Mucosa of stomach (tissue), 1 donor: Measurements from ENCODE around the gene RRAGD.
A peak's percentile ranks its signal among the peaks of the same experiment; 100 is the strongest.

Experiments used
- H3K27me3 ChIP-seq: one replicate; pipeline ENCODE4 v1.7.0; 2013; ENCODE audit warnings: mild to moderate bottlenecking, low read length; ENCODE audit not compliant: control insufficient read depth, insufficient read depth
- H3K36me3 ChIP-seq: one replicate; pipeline ENCODE4 v1.7.0; 2013; ENCODE audit warnings: low read length; ENCODE audit not compliant: control insufficient read depth, insufficient read depth
- H3K4me1 ChIP-seq: one replicate; pipeline ENCODE4 v1.7.0; 2013; ENCODE audit warnings: mild to moderate bottlenecking, low read length; ENCODE audit not compliant: control insufficient read depth, insufficient read depth
- H3K4me3 ChIP-seq: one replicate; pipeline ENCODE4 v1.7.0; 2013; ENCODE audit warnings: low read length
- H3K9ac ChIP-seq: one replicate; pipeline ENCODE4 v1.7.0; 2013; ENCODE audit warnings: mild to moderate bottlenecking, low read length, moderate library complexity
- H3K9me3 ChIP-seq: one replicate; pipeline ENCODE4 v1.7.0; 2013; ENCODE audit warnings: mild to moderate bottlenecking, low read length, moderate library complexity; ENCODE audit not compliant: control insufficient read depth
- donor health status: Pancreatic carcinoma.

The RRAGD gene

DNA sequence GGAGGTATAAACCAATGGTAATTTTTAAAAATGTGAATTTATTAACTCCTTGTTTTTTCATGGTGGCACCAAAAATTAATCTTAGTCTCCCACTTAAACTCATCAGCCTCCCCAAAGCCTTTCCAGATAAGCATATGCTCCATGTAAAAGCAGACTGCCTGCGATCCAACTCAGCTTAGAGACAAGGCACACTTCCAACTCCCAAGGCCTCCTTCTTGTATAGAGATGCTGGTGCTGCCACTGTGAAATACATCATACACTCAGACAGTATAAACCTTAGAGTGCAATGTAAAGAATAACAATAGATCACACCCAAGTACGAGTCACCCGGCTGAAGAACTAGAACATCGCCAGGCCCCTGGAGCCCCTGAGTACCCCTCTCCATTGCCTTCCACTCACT is 22.9 kb upstream of the RRAGD start:
- no peaks in the 10 kb centered on the region for H3K9me3 ChIP-seq
- H3K9ac ChIP-seq = no peak overlapping the region
- H3K4me1 ChIP-seq = peaks cover 6% of the 10 kb centered on the region
- H3K27me3 ChIP-seq = peaks cover 4% of the 10 kb centered on the region
- H3K36me3 ChIP-seq = no peaks in the 10 kb centered on the region
- no peak overlapping the region for H3K4me3 ChIP-seq

DNA sequence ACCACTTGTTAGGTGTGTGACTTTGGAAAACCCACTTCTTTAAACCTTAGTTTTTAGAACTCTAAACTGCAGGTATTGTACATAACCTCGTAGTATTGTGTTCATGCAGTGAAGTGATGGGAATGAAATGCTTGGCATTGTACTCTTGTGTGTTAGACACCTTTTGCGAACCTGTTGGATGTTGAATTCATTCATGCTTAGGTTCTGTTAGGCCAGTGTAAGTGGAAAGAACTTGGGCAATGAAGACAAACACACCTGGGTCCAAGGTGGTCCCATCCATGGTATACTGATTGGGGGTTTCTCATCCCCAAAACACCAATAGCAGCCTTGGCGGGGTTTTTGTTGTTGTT is 22.1 kb upstream of the RRAGD start:
- H3K9ac ChIP-seq = no peak overlapping the region
- H3K4me1 ChIP-seq = peaks cover 6% of the 10 kb centered on the region
- H3K27me3 ChIP-seq = peaks cover 4% of the 10 kb centered on the region
- H3K9me3 ChIP-seq = no peaks in the 10 kb centered on the region
- H3K4me3 ChIP-seq = peak overlapping the region; percentile 37
- no peaks in the 10 kb centered on the region for H3K36me3 ChIP-seq

DNA sequence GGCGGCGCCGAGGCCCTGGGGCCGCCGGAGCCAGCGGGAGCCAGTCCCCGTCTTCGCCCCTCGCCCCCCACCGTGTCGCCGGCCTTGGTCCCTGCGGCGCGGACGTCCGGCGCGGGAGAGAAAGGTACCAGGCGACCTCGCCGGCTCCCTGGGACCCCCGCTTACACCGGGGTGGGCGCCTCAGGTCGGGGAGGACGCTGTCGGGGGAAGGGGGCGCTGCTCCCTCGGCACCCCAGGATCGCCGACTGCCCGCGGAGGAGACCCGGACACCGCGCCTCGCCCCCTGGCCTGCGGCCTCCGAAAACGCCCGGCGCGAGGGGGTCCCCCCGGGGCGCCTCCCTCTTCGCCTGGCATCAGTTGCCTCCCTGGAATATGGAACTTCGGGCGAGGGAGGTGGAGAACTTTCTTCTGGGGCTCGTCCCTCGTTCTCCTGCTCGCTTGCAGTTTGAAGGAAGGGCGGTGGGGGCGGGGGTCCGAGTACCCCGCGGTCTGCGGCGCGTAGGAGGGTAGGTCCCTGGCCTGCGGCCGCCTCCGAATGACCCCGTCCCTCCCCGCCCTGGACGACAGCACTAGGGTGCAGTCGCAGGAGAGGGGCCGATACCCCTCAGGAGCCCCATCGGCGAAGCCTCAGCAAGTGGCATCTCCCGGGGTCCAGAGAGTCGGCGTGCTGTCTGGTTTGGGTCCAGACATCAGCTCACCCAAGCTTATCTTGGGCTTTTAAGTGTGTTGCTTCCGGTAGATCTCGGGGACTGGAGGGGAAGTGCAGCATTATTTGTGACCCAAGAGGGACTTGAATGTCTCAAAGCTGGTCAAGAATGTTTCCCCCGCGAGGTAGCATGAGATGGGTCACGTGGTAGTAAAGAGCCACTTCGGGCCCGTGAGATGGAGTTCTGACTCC is 21.4 kb upstream of the RRAGD start:
- Histone ChIP-seq H3K36me3 (no peaks in the 10 kb centered on the region), H3K4me1 (peaks cover 6% of the 10 kb centered on the region), H3K9ac (peak overlapping the region; percentile 66), H3K27me3 (peaks cover 4% of the 10 kb centered on the region), H3K9me3 (no peaks in the 10 kb centered on the region), H3K4me3 (peak overlapping the region; percentile 37)

DNA sequence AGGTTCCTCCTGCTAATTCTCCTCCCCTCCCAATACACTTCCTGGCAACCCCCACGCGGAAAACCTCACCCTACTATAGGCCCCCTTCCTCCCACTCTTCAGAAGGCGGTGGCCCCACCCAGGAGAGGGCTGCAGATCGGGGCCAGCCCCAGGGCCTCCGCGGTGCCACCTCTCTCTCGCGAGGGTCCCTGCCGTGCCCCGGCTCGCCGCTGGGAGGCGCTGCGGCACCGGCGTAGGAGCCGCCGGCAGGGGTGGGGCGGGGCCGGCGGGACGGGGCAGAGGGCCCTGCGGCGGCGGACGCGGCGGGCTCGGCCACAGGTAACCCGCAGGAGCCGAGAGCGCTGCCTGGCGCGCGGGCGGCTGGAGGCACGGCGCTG is 20.8 kb upstream of the RRAGD start, which contains the start of gene ANKRD6:
Gene ANKRD6, plus strand, starts transcription at position 278 of the 377 bp plus-strand sequence. CDS start 133,825 bp downstream, outside the sequence.
- Histone ChIP-seq H3K36me3 (no peaks in the 10 kb centered on the region), H3K27me3 (peaks cover 4% of the 10 kb centered on the region), H3K4me1 (peaks cover 6% of the 10 kb centered on the region), H3K4me3 (peak within 1 kb of the TSS; percentile 37), H3K9me3 (no peaks in the 10 kb centered on the region), H3K9ac (peak within 1 kb of the TSS; percentile 66)

DNA sequence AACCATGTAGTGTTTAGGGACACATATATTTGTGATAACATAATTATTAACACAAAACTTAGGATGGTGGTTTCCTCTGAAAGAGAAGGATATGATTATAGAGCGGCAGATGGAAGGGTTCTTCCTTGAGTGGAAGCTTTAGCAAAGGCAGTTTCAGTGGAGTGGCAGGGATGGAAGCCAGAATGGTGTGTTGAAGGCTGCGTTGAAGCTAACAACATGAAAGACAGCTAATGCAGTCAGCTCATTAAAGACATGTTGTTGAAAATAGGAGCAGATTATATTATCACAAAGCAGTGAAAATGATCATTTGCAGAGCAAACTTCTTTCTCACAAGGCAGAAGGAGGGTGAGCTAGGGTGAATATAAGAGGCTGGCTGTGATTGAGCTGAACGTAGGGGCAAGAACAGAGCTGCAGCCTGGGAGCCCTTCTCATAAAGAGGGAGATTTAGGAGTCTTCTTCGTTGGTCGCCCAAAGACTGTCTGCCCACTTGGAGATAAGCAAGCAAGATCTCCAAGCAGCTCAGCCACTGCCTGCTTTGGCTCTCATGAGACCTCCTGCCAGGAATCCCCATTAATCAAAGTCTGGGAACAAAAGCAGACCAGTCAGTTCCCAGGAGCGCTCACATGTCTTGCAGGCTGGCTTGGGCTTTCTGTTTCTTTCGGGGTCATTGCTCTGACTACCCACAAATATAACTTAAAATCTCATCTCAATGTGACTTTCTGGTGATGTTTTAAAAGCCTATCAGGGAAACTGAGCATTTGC is 18.3 kb upstream of the RRAGD start:
- H3K9ac ChIP-seq = no peak overlapping the region
- peaks cover 4% of the 10 kb centered on the region for H3K27me3 ChIP-seq
- no peaks in the 10 kb centered on the region for H3K36me3 ChIP-seq
- no peak overlapping the region for H3K4me3 ChIP-seq
- peaks cover 6% of the 10 kb centered on the region for H3K4me1 ChIP-seq
- no peaks in the 10 kb centered on the region for H3K9me3 ChIP-seq

DNA sequence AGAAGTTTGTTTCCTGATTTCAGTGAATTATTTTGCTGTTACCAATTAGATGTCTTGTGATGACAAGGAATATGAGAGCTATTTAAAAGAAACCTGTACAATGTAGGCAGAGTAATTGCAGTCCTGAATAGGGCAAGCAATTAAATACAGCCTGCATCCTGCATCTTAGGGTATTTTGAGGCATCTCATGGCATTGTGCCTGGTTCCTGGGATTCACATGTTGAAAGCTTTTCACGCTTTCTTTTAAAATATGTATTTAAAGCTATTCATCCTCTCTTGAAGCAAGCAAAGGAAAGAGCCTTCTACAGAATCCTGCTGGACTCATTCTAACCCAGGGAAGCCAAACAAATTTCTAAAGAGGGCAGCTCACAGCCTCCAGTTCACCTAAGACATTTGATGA is 4.7 kb upstream of the RRAGD start:
- Histone ChIP-seq H3K4me3 (no peak overlapping the region), H3K4me1 (peaks cover 7% of the 10 kb centered on the region), H3K9ac (no peak overlapping the region), H3K9me3 (no peaks in the 10 kb centered on the region), H3K27me3 (peaks cover 21% of the 10 kb centered on the region), H3K36me3 (no peaks in the 10 kb centered on the region)

DNA sequence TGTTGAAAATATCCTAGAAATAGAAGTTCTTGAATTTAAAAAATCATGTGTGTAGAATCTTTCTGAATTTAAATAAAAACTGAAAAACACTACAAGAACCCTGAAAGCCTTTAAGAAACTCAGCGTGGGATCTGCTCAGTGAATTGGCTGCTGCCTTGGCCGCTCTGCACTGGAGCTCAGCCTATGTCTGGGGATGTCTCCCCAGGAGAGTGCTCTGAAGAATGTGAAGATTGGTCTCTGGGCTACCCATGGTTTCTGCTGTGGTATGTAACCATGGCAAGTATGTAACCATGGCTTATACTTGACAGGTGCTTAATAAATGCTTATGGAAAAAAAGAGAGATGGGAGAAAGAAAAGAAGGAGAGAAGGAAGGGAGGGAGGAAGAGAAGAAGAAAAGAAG is 3.1 kb upstream of the RRAGD start:
- no peak overlapping the region for H3K9ac ChIP-seq
- peaks cover 14% of the 10 kb centered on the region for H3K4me1 ChIP-seq
- peaks cover 37% of the 10 kb centered on the region for H3K27me3 ChIP-seq
- H3K36me3 ChIP-seq = no peaks in the 10 kb centered on the region
- no peak overlapping the region for H3K4me3 ChIP-seq
- no peaks in the 10 kb centered on the region for H3K9me3 ChIP-seq

DNA sequence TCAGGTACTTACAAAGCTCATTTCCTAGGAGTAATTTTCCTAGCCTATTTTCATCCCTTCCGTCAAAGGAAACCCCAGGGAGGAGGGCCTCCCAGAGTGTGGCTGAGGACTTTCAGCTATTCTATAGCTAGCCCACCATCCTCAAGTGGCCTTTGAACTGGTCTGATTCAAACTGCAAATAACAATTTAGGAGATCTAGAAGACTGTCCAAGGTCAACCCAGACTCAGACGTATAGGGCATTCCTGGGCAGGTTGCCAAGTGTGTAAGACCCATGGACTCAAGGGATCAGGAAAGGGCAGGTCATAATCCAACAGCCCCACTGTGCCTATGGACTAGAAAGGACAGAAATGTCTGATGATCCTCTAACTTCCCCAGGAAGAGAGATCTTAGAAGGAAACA is 2.1 kb upstream of the RRAGD start:
- peaks cover 47% of the 10 kb centered on the region for H3K27me3 ChIP-seq
- H3K9ac ChIP-seq = no peak overlapping the region
- H3K36me3 ChIP-seq = no peaks in the 10 kb centered on the region
- no peak overlapping the region for H3K4me3 ChIP-seq
- no peaks in the 10 kb centered on the region for H3K9me3 ChIP-seq
- H3K4me1 ChIP-seq = peaks cover 14% of the 10 kb centered on the region

DNA sequence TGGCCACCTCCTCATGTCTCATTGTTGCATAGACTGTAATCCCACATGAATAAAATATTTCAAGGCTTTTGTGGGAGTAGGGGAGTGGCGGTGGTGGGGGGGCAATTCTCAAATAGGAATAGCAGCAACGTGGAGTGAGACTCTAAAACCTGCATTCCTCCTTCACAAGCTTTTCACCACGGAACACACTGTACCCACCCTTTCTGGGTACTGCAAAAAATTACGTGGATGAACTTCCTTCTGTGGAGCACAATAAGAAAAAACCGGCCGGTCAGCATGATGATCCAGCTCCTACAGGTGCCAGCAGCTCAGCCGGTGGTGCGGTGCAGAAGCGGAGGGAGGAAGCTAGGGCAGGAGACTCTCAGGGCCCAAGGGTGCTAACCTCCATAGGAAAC is 930 bp upstream of the RRAGD start:
- no peaks in the 10 kb centered on the region for H3K9me3 ChIP-seq
- peak overlapping the region; percentile 42 for H3K9ac ChIP-seq

DNA sequence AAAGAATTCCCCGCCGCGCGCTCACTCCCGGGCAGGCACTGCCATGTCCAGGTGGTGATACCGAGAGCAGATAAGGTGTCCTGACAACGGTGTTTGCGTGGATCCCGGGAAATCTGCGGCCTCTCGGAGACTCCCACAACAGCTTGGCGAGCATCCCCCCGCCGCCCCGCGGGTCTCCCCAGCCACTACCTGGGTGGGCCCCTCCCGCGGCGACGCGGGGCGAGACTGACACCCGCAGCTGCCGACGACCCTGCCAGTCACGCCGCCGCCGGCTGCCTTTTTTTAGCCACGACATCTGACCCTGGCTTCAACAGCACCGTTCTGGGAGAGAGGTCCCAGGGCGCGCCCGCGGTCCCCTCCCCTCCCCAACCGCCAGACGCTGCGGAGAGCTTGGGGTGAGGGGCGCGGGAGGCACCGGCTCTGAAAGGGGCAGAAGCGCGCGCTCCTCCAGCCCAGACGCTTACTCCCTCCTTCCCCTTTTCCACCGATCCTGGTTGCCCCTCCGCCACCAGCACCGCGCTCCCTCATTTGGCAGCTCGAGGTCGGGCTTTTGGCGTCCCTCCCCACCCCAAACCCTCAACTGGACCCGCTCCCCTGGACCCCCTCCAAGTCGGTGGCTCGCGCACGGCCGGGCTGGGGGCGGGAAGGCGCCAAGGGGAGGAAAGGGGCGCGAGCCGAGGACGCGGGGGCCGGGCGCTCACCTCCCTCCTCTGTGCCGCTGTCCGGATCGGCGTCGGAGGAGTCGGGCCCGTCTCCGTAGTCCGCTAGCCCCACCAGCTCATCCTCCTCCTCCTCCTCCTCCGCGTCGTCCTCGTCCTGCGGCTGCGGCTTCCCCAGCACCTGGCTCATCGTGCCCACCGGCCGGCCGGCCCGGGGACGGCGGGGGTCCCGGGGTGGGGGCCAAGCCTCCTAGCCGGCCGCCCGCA is 665 bp downstream of the RRAGD start:
- Histone ChIP-seq H3K4me3 (peak overlapping the region; percentile 29), H3K9me3 (no peaks in the 10 kb centered on the region), H3K36me3 (no peaks in the 10 kb centered on the region), H3K9ac (peak overlapping the region; percentile 42), H3K4me1 (peaks cover 14% of the 10 kb centered on the region), H3K27me3 (peaks cover 47% of the 10 kb centered on the region)

More for the DNA sequence above, 930 bp upstream of the RRAGD start:
- Histone ChIP-seq H3K36me3 (no peaks in the 10 kb centered on the region), H3K27me3 (peaks cover 47% of the 10 kb centered on the region), H3K4me1 (peaks cover 14% of the 10 kb centered on the region), H3K4me3 (peak overlapping the region; percentile 47)

DNA sequence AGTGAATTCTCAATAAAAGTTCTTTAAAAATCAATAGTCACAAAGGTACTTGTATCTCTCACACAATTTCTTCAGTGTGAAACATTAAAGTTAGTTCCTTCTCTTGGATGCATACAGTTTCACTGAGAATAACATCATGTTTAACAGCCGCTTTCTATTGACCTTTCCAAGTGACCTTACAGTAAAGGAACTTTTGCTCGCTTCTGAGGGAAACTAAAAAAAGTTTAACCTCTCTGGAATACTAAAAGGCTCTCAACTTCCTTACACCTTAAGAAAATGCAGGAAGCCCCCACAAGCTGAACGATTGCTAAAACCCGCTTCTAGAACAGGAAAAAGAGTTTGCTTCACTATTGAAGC is 1.3 kb downstream of the RRAGD start:
- H3K4me3 ChIP-seq = no peak overlapping the region

More for the DNA sequence above, 1.3 kb downstream of the RRAGD start:
- Histone ChIP-seq H3K9ac (peak overlapping the region; percentile 42), H3K9me3 (no peaks in the 10 kb centered on the region), H3K36me3 (no peaks in the 10 kb centered on the region), H3K27me3 (peaks cover 47% of the 10 kb centered on the region), H3K4me1 (peaks cover 14% of the 10 kb centered on the region)
